ENCODE measurements around the gene C1R. TPM values are rescaled to one million over a fixed set of nuclear protein-coding genes. Genes with fewer than 3 reads are reported as not detected.

Gene C1R
- total RNA-seq, 4 donors from 2014 or later = 47.5 to 97.8 (median 74.9) TPM

DNA sequence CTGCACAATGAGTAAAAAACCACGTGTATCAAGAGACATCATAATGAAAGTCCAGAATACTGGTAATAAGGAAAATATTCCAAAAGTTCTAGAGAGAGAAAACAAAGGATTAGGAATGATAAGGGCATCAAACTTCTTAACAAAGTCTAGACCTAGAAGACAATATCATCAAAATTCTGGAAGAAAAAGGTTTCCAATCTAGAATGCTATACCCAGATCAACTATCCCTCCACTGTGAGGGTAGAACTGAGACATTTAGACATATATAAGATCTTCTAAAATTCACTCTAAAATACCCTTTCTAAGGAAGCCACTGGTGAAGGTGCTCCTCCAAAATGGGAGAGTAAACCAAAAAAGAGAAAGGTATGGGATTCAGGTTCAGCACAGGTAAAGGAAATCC lies 13.8 kb upstream of the C1R start:
- TF ChIP-seq POLR2A (IDR thresholded peaks at IDR 0.05) = no peak
- TF ChIP-seq, protein P1, sequence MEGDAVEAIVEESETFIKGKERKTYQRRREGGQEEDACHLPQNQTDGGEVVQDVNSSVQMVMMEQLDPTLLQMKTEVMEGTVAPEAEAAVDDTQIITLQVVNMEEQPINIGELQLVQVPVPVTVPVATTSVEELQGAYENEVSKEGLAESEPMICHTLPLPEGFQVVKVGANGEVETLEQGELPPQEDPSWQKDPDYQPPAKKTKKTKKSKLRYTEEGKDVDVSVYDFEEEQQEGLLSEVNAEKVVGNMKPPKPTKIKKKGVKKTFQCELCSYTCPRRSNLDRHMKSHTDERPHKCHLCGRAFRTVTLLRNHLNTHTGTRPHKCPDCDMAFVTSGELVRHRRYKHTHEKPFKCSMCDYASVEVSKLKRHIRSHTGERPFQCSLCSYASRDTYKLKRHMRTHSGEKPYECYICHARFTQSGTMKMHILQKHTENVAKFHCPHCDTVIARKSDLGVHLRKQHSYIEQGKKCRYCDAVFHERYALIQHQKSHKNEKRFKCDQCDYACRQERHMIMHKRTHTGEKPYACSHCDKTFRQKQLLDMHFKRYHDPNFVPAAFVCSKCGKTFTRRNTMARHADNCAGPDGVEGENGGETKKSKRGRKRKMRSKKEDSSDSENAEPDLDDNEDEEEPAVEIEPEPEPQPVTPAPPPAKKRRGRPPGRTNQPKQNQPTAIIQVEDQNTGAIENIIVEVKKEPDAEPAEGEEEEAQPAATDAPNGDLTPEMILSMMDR (IDR thresholded peaks at IDR 0.05 in 4 of 5, conservative IDR thresholded peaks at IDR 0.05 in 1 of 5) = no peak
- no peaks in the 10 kb centered on the region for H3K27me3 ChIP-seq
- no peak overlapping the region for H3K4me3 ChIP-seq
- peaks cover 0 to 9% (median 2%) of the 10 kb centered on the region in 3 donors for H3K9me3 ChIP-seq
- peaks cover 0 to 22% of the 10 kb centered on the region in 2 donors for H3K36me3 ChIP-seq
- H3K4me1 ChIP-seq = peaks cover 13 to 14% of the 10 kb centered on the region in 2 donors
- no peak overlapping the region for H3K27ac ChIP-seq
- intact Hi-C loops (cut with DNase I; ENCODE audit: low total_unique reads) (loop anchor here (5.0 kb wide), 1 partner anchor 144 kb away; no protein-coding TSS in a partner anchor), in situ Hi-C loops (cut with MboI; ENCODE audit: low sequenced_read_pairs in 4 of 4) (loop anchor here in 3 of 4 donors (5.0 to 25.0 kb wide), 3 partner anchors 44 to 194 kb away; partner anchors contain the start of genes ATN1 (in 1 of the 3), C12orf57 (in 1 of the 3), C1S (in 1 of the 3) and ENO2 (in 1 of the 3))
- DNase-seq = no peak
- no peak for ATAC-seq

DNA sequence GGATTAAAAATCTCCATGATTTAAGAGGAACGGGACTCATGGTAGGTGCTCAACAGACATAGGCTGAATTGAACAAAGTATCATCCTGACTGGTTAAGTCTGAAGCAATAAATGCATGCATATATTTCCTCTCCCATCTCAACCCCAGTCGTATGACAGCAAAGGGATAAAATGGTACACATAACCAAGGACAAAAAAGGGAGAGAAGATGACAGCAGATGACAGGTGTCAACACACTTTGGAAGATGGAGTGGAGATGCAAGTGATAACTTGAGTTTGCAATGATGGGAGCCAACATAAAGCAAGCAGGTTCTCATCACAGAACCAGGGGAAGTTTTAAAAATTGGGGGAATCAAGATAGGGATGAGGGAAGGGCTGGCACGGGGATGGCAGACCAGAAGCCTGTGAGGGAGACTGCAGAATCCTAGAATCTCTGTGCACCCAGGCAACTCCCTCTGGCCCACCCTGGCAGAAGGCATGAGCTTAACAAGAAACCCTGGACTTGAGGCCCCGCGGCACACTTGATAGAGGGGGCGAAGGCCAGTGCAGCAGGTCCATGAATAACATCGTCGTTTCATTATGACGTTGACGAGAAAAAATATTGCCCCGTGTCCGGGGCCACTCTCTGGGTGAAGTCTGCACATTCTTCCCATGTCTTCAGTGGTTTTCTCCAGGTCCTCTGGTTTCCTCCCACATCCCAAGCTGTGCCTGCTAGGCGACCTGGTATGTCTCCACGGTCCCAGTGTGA lies 11.8 kb upstream of the C1R start:
- intact Hi-C loops (cut with DNase I; ENCODE audit: low total_unique reads) = no loop called here
- in situ Hi-C loops (cut with MboI; ENCODE audit: low sequenced_read_pairs in 4 of 4) = loop anchor here in 2 of 4 donors (25.0 kb wide), 2 partner anchors 167 to 192 kb away; partner anchors contain the start of genes ATN1 (in 1 of the 2), C12orf57 (in 1 of the 2), ENO2 (in 1 of the 2) and LRRC23 (in 1 of the 2)
- TF ChIP-seq, protein P1 (IDR thresholded peaks at IDR 0.05 in 4 of 5, conservative IDR thresholded peaks at IDR 0.05 in 1 of 5) = no peak
- TF ChIP-seq POLR2A (IDR thresholded peaks at IDR 0.05) = no peak

DNA sequence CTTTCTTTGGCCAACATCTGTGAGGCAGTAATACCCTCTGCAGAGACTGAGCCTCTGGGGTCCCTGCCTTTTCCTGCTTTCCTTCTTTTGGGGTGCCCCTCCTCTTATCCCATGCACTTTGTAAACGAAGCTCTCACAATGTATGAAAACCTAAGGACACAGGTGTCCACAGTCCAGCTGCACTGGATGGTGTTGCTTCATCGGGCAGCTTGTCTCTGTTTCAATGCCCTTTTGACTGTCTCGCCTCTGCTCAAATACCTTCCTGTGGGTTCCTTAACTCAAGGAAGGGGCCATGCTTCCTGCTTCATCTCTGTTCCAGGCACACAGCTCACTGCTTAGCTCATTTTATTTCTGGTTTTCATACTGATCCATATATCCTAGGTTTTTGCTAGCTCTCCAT lies 10.3 kb upstream of the C1R start:
- ATAC-seq (no peak), DNase-seq (no peak)
- no peak for TF ChIP-seq POLR2A (IDR thresholded peaks at IDR 0.05)
- TF ChIP-seq, protein P1 (IDR thresholded peaks at IDR 0.05 in 4 of 5, conservative IDR thresholded peaks at IDR 0.05 in 1 of 5) = no peak
- peaks cover 0 to 5% of the 10 kb centered on the region in 2 donors for H3K4me1 ChIP-seq
- H3K27ac ChIP-seq = no peak overlapping the region
- in situ Hi-C loops (cut with MboI; ENCODE audit: low sequenced_read_pairs in 4 of 4) = loop anchor here in 2 of 4 donors (25.0 kb wide), 2 partner anchors 165 to 190 kb away; partner anchors contain the start of genes ATN1 (in 1 of the 2), C12orf57 (in 1 of the 2), ENO2 (in 1 of the 2) and LRRC23 (in 1 of the 2)
- H3K9me3 ChIP-seq = peaks cover 0 to 9% (median 2%) of the 10 kb centered on the region in 3 donors
- peaks cover 0 to 34% of the 10 kb centered on the region in 2 donors for H3K36me3 ChIP-seq
- no peaks in the 10 kb centered on the region for H3K27me3 ChIP-seq
- H3K4me3 ChIP-seq = no peak overlapping the region
- intact Hi-C loops (cut with DNase I; ENCODE audit: low total_unique reads) = no loop called here

More for the DNA sequence above, 11.8 kb upstream of the C1R start:
- DNase-seq = no peak
- no peak overlapping the region for H3K4me3 ChIP-seq
- peaks cover 0 to 30% of the 10 kb centered on the region in 2 donors for H3K36me3 ChIP-seq
- ATAC-seq = no peak
- no peak overlapping the region for H3K27ac ChIP-seq
- peaks cover 6 to 9% of the 10 kb centered on the region in 2 donors for H3K4me1 ChIP-seq
- H3K27me3 ChIP-seq = no peaks in the 10 kb centered on the region
- H3K9me3 ChIP-seq = peaks cover 0 to 9% (median 2%) of the 10 kb centered on the region in 3 donors

DNA sequence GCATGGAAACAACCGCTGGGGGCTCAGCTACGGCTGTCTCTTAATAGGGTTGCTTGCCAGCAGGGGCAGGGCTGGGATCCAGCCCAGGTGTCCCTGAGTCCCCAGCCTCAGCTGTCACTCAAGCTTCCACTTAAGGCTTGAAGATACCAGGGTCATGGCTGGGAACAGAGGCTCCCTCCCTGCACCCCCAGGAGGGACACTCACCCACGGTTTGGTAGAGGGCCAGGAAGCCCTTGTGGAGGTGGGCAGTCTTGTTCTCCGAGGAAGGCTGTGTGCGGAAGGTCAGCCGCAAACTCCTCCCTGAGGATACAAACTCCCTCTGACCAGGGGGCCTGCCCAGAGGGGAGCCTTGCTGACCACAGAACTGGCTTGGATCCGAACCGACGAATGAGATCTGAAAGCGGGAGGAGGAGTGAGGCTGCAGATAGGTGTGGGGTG lies 9.5 kb upstream of the C1R start:
- Histone ChIP-seq H3K4me1 (peaks cover 0 to 8% of the 10 kb centered on the region in 2 donors), H3K9me3 (peaks cover 0 to 9% (median 2%) of the 10 kb centered on the region in 3 donors), H3K36me3 (peaks cover 0 to 34% of the 10 kb centered on the region in 2 donors), H3K27me3 (no peaks in the 10 kb centered on the region), H3K4me3 (no peak overlapping the region), H3K27ac (peak overlapping the region in 1 of 4 donors; percentile 11)
- DNase-seq (no peak), ATAC-seq (no peak)
- intact Hi-C loops (cut with DNase I; ENCODE audit: low total_unique reads) = no loop called here
- no peak for TF ChIP-seq POLR2A (IDR thresholded peaks at IDR 0.05)
- TF ChIP-seq, protein P1 (IDR thresholded peaks at IDR 0.05 in 4 of 5, conservative IDR thresholded peaks at IDR 0.05 in 1 of 5) = no peak
- in situ Hi-C loops (cut with MboI; ENCODE audit: low sequenced_read_pairs in 4 of 4) = loop anchor here in 2 of 4 donors (25.0 kb wide), 2 partner anchors 164 to 189 kb away; partner anchors contain the start of genes ATN1 (in 1 of the 2), C12orf57 (in 1 of the 2), ENO2 (in 1 of the 2) and LRRC23 (in 1 of the 2)

Data from gastrocnemius medialis (tissue), 4 donors.